Mucosa of descending colon (tissue), 3 donors: ENCODE measurements around the gene ANTXR1. TPM values are rescaled to one million over a fixed set of nuclear protein-coding genes. Genes with fewer than 3 reads are reported as not detected.

Source experiments
- ATAC-seq: fragments of 200-7000 bp; cut with Tn5 transposase; one replicate; pipeline ENCODE4 v1.9.1; 2020; ENCODE audit warnings: mild to moderate bottlenecking, moderate library complexity
- DNase-seq, 3 donors: peaks; one replicate each; pipeline ENCODE4 v3.0.0-alpha.2; 2020
- H3K36me3 ChIP-seq: fragments of 200-600 bp; one replicate; pipeline ENCODE4 v1.8.0; 2021; ENCODE audit warnings: low read depth, mild to moderate bottlenecking
- H3K4me1 ChIP-seq: fragments of 200-600 bp; one replicate; pipeline ENCODE4 v1.8.0; 2021; ENCODE audit warnings: low read depth, mild to moderate bottlenecking
- H3K4me3 ChIP-seq: fragments of 200-600 bp; one replicate; pipeline ENCODE4 v1.8.0; 2021; ENCODE audit warnings: mild to moderate bottlenecking
- H3K9me3 ChIP-seq: fragments of 200-600 bp; one replicate; pipeline ENCODE4 v1.8.0; 2021; ENCODE audit warnings: mild to moderate bottlenecking
- CTCF ChIP-seq: fragments of 200-600 bp; IDR thresholded peaks from one replicate; pipeline ENCODE4 v1.8.0; 2022; ENCODE audit warnings: antibody characterized with exemption, mild to moderate bottlenecking
- intact Hi-C, 2 donors: fragments of 100-400 bp; cut with DNase I in 1 of 2; cut with micrococcal nuclease in 1 of 2; formaldehyde crosslinking; loops; one replicate each; pipeline versions ENCODE4 v1.11.0 to v1.11.1; 2022; cut with DNase I, micrococcal nuclease
- total RNA-seq, 3 donors: library from RNA; stranded (reverse); fragmentation: NEBNext Ultra II Directional in 2 of 3; extraction: Animal tissue kit (Norgen Biotek cat#: 25700) in 2 of 3; gene quantifications; one replicate each; pipeline versions ENCODE4 v1.2.1 to v1.2.4, GENCODE V29; 2021 to 2023
- donor health status: DM: no; HTN: no; CAD: no; lungs with moderate emphysema.
- donor health status: DM: no; HTN: no; CAD: no.
- donor health status: DM: no; HTN: yes; CAD: no.

The ANTXR1 gene
- total RNA-seq, 3 donors from 2014 or later = 10.7 to 77.7 (median 18.6) TPM

- ATAC-seq = no peak
Measured at GRCh38 chr2:69162057-69162456, 149.1 kb downstream of the ANTXR1 start.

GRCh38 chr2:69163109-69163508 is 150.1 kb downstream of the ANTXR1 start:
- ATAC-seq = peak; percentile 50
- intact Hi-C loops = no loop called here
- no peak for TF ChIP-seq CTCF
- no peak for DNase-seq
- Histone ChIP-seq H3K36me3 (no peaks in the 10 kb centered on the region), H3K4me3 (no peak overlapping the region), H3K9me3 (no peaks in the 10 kb centered on the region), H3K4me1 (peaks cover 6% of the 10 kb centered on the region)

More at GRCh38 chr2:69162057-69162456, 149.1 kb downstream of the ANTXR1 start:
- intact Hi-C loops = no loop called here
- Histone ChIP-seq H3K9me3 (no peaks in the 10 kb centered on the region), H3K36me3 (no peaks in the 10 kb centered on the region), H3K4me3 (no peak overlapping the region), H3K4me1 (peaks cover 6% of the 10 kb centered on the region)
- no peak for TF ChIP-seq CTCF
- DNase-seq = no peak

- Histone ChIP-seq H3K4me1 (peaks cover 6% of the 10 kb centered on the region), H3K9me3 (no peaks in the 10 kb centered on the region), H3K4me3 (no peak overlapping the region), H3K36me3 (no peaks in the 10 kb centered on the region)
- DNase-seq (no peak), ATAC-seq (no peak)
- no peak for TF ChIP-seq CTCF
- intact Hi-C loops = no loop called here
Measured at GRCh38 chr2:69163556-69163955, 150.6 kb downstream of the ANTXR1 start.

GRCh38 chr2:69164061-69164778 is 151.2 kb downstream of the ANTXR1 start:
- Histone ChIP-seq H3K4me1 (peaks cover 6% of the 10 kb centered on the region), H3K9me3 (no peaks in the 10 kb centered on the region), H3K4me3 (no peak overlapping the region), H3K36me3 (no peaks in the 10 kb centered on the region)
- no peak for TF ChIP-seq CTCF
- intact Hi-C loops = no loop called here
- ATAC-seq = peak; percentile 36
- no peak for DNase-seq

GRCh38 chr2:69165091-69165880 is 152.3 kb downstream of the ANTXR1 start:
- no peaks in the 10 kb centered on the region for H3K9me3 ChIP-seq
- ATAC-seq = no peak
- TF ChIP-seq CTCF = no peak
- intact Hi-C loops = no loop called here
- H3K36me3 ChIP-seq = no peaks in the 10 kb centered on the region
- peaks cover 2% of the 10 kb centered on the region for H3K4me1 ChIP-seq
- H3K4me3 ChIP-seq = no peak overlapping the region
- no peak for DNase-seq
